ENCODE data around the gene SLAMF6.

The SLAMF6 gene

GRCh38 chr1:160467576-160467975 is 55.5 kb downstream of the SLAMF6 start:
- DNase-seq (ENCODE audit: low spot score): no peak

- DNase-seq (ENCODE audit: low spot score): no peak
These were observed 56.1 kb downstream of the SLAMF6 start for GRCh38 chr1:160466961-160467360.

- no peak for DNase-seq (ENCODE audit: low spot score)
These were observed 57.9 kb downstream of the SLAMF6 start for GRCh38 chr1:160465123-160465522.

GRCh38 chr1:160460683-160461287 is 62.3 kb downstream of the SLAMF6 start:
- DNase-seq (ENCODE audit: low spot score): no peak

- no peak for DNase-seq (ENCODE audit: low spot score)
These were observed 62.8 kb downstream of the SLAMF6 start for GRCh38 chr1:160460214-160460642.

- DNase-seq (ENCODE audit: low spot score): no peak
These were observed 63.4 kb downstream of the SLAMF6 start for GRCh38 chr1:160459687-160460086.

- no peak for DNase-seq (ENCODE audit: low spot score)
These were observed 64.0 kb downstream of the SLAMF6 start for GRCh38 chr1:160459056-160459455.

GRCh38 chr1:160455153-160455517 is 67.9 kb downstream of the SLAMF6 start:
- no peak for DNase-seq (ENCODE audit: low spot score)

- DNase-seq (ENCODE audit: low spot score): no peak
These were observed 68.5 kb downstream of the SLAMF6 start for GRCh38 chr1:160454371-160455152.

- no peak for DNase-seq (ENCODE audit: low spot score)
These were observed 69.6 kb downstream of the SLAMF6 start for GRCh38 chr1:160453443-160453842.

- DNase-seq (ENCODE audit: low spot score): no peak
These were observed 71.2 kb downstream of the SLAMF6 start for GRCh38 chr1:160451859-160452232.

GRCh38 chr1:160451119-160451858 is 71.8 kb downstream of the SLAMF6 start:
- DNase-seq (ENCODE audit: low spot score): no peak

GRCh38 chr1:160449494-160449893 is 73.6 kb downstream of the SLAMF6 start:
- DNase-seq (ENCODE audit: low spot score): no peak

GRCh38 chr1:160446945-160447600 is 76.0 kb downstream of the SLAMF6 start:
- DNase-seq (ENCODE audit: low spot score): no peak

- no peak for DNase-seq (ENCODE audit: low spot score)
These were observed 83.3 kb downstream of the SLAMF6 start for GRCh38 chr1:160439718-160440117.

- DNase-seq (ENCODE audit: low spot score): no peak
These were observed 84.1 kb downstream of the SLAMF6 start for GRCh38 chr1:160438935-160439334.

- no peak for DNase-seq (ENCODE audit: low spot score)
These were observed 84.6 kb downstream of the SLAMF6 start for GRCh38 chr1:160438317-160438918.

- no peak for DNase-seq (ENCODE audit: low spot score)
These were observed 85.4 kb downstream of the SLAMF6 start for GRCh38 chr1:160437432-160438316.

- DNase-seq (ENCODE audit: low spot score): no peak
These were observed 86.1 kb downstream of the SLAMF6 start for GRCh38 chr1:160436966-160437365.
